Muscle of back (tissue), 11 donors: ENCODE data around the gene CDYL2. TPM values are rescaled to one million over a fixed set of nuclear protein-coding genes. Genes with fewer than 3 reads are reported as not detected.
"Not testable (repeated sequence)": the region's sequence is repeated elsewhere in the genome, so short reads cannot be mapped to it uniquely, and the experiment has no call there.

Experiments
- DNase-seq, 3 donors: peaks; one replicate each; pipeline versions ENCODE4 v3.0.0 to v3.0.0-alpha.2; 2013
- polyA plus RNA-seq, 10 donors: library from polyadenylated mRNA; unstranded; fragments of 120-200 nt; gene quantifications; one replicate each; pipeline ENCODE4 v1.2.1, GENCODE V29; 2013; ENCODE audit not compliant: insufficient read length in 10 of 10

CDYL2 gene
- polyA plus RNA-seq, 10 donors: 2.0 to 3.7 (median 2.8) TPM

DNA sequence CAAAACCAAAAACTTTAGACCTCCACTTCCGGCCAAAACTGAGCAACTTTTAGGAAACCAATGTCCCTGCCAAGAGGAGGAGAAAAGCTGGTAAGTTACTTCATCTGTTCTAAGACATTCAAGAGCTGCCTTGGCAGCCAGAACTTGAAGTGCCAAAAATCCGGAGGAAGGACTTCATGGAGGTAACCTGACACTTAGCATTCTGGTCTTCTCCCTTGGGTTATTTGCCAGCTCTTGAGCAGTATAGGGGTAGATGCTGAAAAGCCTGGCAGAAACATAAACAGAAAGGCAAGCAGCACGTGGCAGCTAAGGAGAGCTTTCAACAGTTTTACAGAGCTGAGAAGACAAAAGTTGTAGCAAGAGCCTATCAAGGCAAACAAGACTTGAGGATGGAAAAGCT lies 53.2 kb downstream of the CDYL2 start:
- peak in 1 of 3 donors; percentile 22 for DNase-seq

DNA sequence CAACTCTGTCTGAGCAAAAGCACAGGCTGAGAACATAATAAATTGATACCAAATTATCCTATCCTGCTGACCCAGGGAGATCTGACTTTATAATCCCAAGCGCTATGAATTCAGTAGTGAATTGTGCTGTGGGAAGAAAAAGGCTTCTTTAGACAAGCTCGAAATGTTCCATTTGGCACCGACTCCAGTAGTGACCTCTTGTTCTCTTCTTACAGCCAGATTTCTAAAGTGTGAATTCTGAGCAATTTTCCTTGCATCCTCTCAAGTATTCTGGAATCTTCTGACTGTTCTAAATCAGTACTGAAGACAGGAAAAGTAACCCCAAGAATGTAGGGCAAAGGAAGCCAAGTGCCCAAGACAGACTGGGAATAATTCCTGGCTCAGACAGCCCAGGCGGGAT lies 58.2 kb downstream of the CDYL2 start:
- DNase-seq: peak; percentile 16 to 70 (median 56)

DNA sequence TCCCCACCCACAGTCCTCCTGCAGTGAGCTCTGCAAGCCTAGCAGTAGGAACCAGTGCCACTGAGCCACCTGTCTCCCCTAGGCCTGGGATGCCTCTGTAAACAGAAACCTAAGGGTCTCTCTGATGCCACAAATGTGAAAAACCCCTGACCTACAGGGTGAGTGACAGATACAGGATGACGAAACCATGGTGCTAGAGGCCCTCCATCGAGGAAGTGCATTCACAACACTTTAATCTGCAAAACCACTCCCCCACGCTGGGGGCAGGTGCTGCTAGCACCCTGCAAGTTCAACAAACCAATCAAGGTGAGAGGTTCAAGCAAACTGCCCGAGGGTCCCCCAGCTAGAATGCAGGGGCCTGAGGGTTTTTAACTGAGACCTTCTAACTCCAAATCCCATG lies 59.5 kb downstream of the CDYL2 start:
- no peak for DNase-seq

DNA sequence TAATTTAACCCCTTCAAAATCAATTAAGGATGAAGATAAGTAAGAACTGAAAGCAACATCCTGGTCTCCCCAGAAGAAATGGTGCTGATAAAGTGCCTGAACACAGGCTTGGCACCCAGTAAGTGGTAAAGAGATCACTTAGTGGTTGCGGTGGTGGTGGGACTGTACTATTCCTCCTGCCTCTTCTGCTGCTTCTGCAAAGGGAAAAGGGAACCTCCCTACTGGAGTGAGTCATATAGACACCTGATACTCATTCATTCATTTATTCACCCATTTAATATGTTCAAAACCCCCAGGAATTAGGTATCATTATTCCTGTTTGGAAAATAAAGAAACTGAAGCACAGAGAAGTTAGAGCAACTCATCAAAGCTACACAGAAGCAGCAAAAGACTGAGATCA lies 60.6 kb downstream of the CDYL2 start:
- no peak for DNase-seq

DNA sequence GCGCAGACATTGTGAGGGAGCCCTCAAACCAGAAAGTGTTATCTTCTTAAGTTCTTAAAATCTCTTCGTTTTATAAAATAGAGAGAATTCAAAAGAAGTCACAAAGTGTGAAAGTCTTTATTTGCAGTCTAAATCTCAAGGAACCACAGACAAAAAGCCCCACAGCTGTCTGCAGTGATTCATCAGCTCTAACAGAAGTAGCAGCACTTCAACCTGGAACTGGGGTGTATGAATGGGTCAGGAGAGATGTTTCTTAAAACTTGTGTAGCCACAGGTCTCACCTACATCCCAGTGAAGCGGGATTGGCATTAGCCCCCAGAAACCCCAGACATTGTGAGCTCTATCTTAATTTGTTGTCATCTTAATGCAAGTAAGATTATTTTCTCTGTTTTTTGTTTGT lies 61.1 kb downstream of the CDYL2 start:
- DNase-seq: no peak

DNA sequence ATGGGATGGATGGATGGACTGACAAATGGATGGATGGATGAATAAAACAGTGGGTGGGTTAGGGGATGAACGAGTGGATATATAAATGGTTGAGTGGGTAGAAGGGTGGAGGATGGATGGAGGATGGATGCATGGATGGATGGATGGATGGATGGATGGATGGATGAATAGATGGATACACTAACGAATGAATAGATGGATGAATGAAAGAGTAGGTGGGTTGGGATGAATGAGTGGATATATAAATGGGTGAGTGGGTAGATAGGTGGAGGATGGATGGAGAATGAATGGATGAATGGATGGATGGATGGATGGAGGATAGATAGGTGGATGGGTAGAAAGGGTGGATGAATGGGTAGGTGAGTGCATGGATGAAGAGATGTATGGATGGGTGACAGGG lies 62.1 kb downstream of the CDYL2 start:
- no peak for DNase-seq

DNA sequence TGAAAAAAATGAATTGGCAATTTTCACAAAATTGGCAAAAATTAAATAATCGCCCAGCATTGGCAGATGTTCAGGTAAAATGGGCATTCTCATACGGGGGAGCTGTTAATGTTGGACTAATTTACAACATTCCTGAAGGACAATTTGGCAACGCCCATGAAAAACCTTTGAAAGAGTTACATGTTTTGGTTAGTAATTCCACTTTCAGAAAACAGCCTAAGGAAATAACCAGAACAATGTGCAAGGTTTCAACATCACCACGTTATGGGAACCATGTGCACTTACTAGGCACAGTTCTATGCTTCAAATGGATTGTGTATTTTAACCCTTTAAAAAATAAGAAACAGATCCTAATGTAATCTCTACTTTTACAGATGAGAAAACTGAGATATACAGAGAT lies 62.7 kb downstream of the CDYL2 start:
- no peak for DNase-seq

DNA sequence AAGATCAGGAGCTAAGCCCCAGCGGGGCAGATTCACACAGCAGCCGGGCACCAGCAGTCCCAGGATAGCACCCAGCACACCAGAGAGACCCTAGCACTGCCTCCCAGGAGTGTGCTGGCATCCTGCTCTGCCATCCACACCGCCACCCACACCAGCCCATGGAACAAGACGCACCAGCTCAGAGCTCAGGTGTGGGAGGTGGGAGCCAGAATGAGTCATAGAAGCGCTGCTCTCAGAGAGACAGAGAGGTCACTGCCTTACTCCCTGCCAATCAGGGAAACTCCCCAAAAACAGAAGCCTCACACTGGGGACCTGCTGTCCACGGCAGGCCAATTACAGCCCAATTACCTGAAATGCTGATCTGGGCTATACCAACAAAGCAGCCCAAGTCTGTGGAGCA lies 64.9 kb downstream of the CDYL2 start:
- no peak for DNase-seq

DNA sequence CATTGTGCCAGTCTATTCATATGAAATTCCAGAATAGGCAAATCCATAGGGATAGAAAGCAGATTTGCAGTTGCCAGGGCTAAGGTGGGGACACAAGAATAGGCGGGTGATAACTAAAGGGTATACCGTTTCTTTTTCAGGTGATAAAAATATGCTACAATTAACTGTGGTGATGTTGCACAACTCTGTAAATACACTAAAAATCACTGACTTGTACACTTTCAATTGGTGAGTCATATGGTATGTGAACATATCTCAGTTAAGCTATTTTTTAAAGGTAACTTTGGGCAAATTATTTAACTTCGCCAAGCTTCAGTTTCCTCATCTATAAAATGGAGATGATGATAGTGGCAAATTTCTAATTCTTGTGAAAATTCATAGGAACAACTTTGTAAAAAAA lies 65.9 kb downstream of the CDYL2 start:
- no peak for DNase-seq

DNA sequence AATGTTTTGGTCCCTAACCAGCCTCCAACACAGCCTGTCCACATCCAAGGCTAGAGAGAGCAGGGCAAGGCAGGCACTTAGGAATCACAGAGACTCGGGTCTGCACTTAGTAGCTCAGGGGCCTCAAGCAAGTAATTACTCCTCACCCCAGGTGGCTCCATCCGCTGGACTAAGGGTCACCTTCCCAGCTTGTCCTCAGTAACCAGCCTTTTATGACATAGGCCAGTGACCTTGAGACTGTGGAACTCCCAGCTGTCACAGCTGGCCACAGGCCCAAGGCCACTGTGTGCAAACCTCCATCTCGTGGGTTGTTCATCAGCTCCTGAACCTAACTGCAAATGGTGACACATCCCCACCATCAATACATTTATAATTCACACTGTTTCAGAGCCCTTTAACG lies 68.6 kb downstream of the CDYL2 start:
- no peak for DNase-seq

DNA sequence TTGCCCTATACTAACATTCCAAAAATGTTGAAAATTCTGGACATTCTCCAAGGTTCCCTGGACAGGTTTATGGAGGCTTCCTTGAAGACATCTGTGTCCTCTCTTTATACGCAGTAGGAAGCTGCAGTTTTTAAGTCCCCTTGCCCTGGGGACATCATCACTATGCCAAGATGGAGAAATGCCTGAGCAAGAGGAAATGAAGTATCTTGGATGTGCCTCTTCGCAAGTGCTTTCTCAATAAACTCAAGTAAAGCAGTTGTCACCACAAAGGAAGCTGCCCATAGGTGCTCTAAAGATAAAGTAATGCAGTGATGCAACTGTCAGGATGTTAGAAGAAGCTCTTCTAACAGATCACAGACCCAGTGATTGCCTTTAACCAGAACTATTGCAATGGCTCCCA lies 71.0 kb downstream of the CDYL2 start:
- DNase-seq: no peak

DNA sequence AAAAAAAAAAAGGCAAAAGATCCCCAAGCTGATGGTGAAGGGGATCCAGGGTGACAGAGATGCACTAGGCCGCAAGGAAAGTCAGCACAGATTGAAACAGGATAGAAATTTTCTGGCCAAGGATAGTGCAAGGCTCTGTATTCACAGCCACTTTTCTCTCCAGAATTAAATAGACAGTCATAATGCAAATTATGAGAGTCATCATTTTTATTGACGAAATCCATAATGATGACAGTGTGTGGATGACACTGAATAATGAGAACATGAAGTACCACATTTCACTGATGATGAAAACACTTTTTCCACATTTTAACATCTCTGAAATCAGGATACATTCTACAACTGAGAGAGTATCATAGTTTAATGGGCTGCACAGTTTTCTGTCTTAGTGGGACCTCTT lies 72.5 kb downstream of the CDYL2 start:
- no peak for DNase-seq

DNA sequence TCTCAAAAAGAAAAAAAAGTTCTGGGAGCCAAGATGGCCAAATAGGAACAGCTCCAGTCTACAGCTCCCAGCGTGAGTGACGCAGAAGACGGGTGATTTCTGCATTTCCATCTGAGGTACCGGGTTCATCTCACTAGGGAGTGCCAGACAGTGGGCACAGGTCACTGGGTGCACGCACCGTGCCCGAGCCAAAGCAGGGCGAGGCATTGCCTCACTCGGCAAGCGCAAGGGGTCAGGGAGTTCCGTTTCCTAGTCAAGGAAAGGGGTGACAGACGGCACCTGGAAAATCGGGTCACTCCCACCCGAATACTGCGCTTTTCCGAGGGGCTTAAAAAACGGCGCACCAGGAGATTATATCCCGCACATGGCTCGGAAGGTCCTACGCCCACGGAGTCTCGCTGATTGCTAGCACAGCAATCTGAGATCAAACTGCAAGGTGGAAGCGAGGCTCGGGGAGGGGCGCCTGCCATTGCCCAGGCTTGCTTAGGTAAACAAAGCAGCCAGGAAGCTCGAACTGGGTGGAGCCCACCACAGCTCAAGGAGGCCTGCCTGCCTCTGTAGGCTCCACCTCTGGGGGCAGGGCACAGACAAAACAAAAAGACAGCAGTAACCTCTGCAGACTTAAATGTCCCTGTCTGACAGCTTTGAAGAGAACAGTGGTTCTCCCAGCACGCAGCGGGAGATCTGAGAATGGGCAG lies 77.2 kb downstream of the CDYL2 start:
- DNase-seq: not testable (repeated sequence)

DNA sequence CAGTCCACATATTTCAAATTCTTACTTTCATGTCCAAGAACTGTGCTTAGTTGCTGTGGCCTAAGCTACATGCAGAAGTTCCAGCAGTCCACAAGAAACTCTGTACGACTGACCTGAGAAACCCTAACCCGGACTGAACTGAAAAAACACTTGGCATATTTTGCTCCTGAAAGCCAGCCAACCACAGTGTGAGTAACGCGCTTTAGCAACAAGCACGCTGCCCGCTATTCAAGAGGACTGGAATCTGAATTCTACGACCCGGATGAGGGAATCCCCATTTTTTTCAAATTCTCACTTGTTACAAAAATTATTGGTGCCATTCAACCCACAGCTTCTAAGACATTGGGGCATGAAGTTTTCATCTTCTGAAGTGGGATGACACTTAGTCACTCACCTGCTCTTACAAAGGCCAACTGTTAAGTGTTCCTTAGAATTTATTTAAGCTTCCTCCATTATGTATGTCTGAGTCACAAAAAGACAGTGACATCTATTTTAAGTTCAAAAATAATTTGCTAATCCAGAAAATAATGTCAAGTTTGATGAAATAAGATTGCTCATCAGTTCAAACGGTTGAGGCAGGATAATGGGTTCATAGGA lies 78.7 kb downstream of the CDYL2 start:
- no peak for DNase-seq

DNA sequence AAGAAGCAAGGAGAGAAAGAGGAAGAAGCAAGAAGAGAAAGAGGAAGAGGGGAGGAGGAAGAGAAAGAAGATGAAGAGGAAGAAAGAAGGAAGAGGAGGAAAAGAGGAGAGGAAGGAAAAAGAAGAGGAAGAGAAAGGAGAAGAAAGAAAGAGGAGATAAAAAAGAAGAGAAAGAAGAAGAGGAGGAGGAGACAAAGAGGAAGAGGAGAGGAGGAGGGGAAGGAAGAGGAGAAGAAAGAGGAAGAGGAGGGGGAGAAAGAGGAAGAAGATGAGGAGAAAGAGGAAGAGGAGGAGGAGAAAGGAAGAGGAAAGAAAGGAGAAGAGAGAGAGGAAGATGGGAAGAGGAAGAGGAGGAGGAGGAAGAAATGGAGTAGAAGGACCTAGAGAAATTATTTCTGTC lies 80.4 kb downstream of the CDYL2 start:
- DNase-seq: no peak

DNA sequence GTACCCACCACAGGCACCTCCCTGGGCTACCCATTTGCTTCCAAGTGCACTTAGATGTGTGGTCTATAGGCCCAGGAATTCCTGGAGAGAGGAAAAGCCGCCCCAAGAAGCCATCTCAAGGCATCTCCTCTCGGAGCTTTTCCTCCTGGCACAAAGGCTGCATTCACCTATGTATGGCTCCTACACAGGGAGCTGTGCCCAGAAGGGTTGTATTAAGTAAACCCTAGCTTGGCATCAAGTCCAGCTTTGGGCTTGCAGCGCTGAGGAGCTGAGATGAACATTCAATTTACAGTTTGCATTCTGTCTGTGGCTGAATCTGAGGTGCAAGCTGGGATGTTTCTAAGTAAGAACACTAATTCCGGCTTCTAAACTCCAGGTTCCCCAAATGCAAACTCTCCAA lies 81.3 kb downstream of the CDYL2 start:
- no peak for DNase-seq

DNA sequence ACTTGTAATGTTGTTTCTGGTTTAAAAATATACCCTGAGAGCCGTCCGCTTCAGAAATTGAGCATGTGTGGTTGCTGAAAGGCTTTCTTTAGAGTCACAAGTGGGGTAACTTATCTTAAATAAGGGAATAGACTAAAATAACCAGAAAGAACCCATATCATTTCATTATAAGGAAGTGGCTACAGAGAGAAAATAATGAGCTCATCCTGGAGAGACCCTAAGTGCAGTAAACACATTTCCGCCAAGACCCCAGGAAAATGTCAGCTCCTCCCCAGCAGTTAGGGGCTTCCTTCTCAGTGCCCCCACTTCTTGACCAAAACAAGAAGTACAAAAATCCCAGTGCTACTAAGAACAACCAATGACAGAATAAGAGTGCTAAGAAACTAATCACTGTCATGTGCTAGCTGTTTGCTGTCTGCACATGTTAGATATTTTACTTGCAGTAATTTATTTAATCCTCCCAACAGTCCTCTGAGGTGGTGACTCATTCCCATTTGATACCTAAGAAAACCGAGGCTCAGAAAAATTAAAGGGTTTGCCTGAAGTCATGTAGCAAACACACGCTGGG lies 83.5 kb downstream of the CDYL2 start:
- no peak for DNase-seq

DNA sequence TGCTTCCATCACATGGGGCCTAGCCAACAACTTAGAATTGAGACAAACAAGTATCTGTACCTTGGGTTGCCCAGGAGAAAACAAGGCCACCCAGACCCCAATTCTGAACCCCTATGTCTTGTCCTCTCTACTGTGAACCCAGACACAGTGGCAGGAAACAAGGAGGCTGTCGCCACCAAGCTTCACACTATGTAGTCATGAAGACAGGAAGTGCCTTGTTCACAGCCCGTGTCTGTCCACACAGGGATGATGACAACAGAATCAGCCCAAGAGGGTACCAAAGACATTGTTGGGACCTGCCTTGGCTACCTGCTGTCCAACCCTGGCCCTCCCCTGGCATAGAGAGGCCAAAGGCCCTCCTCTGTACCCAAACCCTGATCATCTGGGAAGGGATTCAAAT lies 84.8 kb downstream of the CDYL2 start:
- DNase-seq: no peak

DNA sequence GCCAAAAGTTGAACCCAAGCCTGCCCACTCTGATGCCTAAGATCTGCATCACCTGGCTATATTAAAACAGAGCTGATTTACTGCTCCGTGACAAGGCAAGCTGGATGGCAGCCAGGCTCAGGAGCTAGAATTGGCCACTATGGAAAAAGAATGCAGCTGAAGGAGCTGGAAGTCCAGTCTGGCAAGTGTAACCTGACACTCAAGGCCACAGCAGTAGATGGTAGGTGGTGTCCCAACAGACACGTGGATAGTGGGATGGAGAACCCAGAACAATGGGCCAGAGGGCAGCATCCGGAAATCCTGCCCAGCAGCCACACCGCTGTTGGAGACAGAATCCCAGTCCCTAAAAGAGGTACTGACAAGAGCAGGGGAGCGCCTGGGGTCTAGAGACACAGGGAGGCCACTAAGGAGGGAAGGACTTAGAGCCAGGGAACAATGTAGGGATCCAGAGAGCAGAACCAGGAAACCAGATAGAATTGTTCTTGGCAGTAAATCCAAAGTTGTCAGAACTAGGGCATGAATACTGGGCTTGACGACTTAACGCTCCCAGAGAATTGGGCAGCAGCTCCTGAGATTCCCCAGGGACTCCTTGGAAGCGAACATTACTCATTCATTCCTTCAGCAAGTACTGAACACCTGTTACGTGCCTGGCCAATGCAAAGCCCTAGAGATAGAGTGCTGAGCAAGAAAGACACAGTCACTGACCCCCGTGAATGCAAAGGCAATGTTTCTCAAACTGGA lies 85.7 kb downstream of the CDYL2 start:
- peak in 2 of 3 donors; percentile 5 to 13 for DNase-seq

DNA sequence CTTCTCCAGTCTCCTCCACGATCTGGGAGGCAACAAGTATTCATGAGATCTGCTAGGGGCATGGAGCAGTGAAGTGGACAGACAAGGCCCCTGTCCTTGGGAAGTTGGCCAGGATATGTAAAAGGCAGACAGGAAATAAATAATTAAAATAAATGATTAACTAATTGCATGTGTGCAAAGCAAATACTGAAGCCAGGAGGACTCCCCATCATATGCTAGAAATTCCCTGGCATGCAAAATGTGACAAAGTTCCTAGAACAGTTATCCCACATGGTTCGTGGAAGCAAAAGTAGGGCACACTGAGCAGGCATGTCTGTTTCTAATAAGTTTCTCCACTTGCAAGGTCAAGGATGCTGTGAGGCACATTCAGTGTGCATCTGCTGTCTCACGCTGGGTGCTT lies 86.8 kb downstream of the CDYL2 start:
- no peak for DNase-seq

DNA sequence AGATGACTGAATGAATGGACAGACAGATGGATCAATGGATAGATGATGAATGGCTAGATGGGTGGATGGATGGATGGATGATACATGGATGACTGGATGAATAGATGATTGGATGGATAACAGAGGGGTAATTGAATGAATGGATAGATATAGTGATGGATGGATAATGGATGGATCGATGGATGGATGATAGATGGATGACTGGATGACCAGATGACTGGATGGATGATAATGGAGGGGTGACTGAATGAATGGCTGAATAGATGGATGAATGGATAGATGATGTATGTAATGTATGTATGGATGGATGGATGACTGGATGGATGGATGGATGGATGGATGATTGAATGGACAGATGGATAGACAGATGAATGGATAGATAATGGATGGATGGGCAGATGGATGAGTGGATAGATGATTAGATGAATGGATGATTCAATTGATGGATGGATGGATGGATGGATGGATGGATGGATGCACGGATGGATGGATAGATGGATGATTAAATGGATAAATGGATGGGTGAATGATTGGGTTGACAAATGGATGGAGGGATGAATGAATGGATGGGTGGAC lies 87.7 kb downstream of the CDYL2 start:
- DNase-seq: no peak

DNA sequence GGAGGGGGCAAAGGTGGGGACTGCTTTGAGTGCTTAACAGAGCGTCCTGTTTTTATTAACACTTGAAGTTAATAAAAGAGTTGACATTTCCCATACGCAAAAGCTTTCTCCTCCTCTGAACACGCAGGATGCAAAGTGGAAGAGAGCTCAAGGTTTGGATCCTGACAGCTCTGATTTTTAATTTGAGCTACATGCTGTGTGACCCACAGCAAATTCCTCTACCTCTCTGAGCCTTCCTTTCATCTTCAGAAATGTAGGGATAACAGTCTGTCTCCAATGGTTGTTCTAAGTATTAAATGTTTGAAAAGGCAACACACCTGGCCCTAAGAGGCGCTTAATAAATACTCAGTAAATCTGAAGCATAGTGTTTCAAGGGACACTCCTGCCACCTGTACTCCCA lies 93.0 kb downstream of the CDYL2 start:
- no peak for DNase-seq

DNA sequence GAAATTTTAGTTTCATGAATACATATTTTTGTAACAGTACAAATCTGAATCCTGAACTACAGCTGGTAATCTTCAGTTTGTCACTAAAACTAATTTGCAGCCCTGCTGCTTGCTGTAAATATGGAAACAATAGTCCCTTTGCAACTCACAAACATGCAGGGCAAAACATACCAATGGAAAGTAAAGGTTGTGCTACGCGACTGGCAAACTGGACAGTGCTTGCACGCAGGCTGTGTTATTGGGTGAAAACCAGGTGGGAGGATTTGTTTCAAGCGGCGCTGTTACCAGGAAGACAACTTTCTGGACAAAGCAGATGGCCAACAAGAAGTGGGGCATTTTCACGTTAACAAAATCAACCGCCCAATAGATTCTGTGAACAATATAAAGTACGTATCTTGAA lies 93.5 kb downstream of the CDYL2 start:
- no peak for DNase-seq
